ENCODE results near the gene GJA1.
"Not testable (repeated sequence)": the region's sequence is repeated elsewhere in the genome, so short reads cannot be mapped to it uniquely, and the experiment has no call there.

Gene GJA1

GRCh38 chr6:121435444-121436069 lies at the start of gene GJA1:
TSS of gene GJA1 (plus strand) at chr6:121435646. CDS start at chr6:121446848, 11,202 bp downstream.
- peak; percentile 51 for DNase-seq (ENCODE audit: low spot score)

GRCh38 chr6:121386551-121386950 lies 48.9 kb upstream of the GJA1 start:
- DNase-seq (ENCODE audit: low spot score) = not testable (repeated sequence)

GRCh38 chr6:121389419-121389818 lies 46.0 kb upstream of the GJA1 start:
- no peak for DNase-seq (ENCODE audit: low spot score)

GRCh38 chr6:121393731-121394505 lies 41.5 kb upstream of the GJA1 start:
- no peak for DNase-seq (ENCODE audit: low spot score)

- DNase-seq (ENCODE audit: low spot score) = no peak
Measured at GRCh38 chr6:121395736-121396135, 39.7 kb upstream of the GJA1 start.

DNA sequence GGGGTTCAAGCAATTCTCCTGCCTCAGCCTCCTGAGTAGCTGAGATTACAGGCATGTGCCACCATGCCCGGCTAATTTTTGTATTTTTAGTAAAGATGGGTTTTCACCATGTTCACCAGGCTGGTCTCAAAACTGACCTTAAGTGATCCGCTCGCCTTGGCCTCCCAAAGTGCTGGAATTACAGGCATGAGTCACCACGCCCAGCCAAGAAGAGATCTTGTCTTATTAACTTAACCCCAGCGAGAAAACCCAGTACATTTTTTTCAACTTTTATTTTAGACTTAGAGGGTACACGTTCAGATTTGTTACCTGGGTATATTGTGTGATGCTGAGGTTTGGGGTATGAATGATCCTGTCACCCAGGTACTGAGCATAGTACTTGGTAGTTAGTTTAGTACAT lies 38.3 kb upstream of the GJA1 start:
- DNase-seq (ENCODE audit: low spot score) = not testable (repeated sequence)

DNA sequence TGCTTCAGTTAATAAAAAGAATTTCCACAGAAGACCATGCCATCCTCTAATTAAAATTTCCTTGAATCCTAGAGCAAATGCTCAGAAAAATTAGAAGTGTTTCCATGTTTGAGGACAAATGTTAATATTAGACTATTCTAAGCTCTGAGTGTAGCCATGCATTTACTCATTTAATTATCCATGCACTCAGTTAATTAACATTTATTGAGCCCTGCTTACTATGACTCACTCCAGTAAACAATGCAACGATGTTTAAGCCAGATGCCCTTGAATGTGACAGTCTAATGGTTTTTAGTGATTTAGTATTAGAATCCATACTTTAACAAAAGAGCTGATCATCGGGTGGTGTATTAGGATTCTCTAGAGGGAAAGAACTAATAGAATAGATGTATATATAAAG lies 37.3 kb upstream of the GJA1 start:
- DNase-seq (ENCODE audit: low spot score) = no peak

DNA sequence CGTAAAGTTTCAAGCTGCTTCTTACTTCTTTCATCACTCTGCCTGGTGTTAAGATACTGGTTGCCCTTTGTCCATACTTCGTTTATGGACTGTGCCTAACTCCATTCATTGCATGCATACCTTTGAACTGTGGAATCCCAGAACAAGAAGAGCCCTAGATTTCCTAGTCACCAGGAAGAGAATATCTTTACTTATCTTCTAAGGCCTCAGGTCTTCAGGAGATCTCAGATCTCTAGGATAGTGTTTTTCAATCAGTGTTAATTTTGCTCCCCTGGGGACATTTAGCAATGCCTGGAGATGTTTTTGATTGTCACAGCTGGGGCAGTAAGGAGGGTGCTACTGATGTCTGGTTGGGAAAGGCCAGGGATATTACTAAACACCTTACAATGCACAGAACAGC lies 35.5 kb upstream of the GJA1 start:
- no peak for DNase-seq (ENCODE audit: low spot score)

DNA sequence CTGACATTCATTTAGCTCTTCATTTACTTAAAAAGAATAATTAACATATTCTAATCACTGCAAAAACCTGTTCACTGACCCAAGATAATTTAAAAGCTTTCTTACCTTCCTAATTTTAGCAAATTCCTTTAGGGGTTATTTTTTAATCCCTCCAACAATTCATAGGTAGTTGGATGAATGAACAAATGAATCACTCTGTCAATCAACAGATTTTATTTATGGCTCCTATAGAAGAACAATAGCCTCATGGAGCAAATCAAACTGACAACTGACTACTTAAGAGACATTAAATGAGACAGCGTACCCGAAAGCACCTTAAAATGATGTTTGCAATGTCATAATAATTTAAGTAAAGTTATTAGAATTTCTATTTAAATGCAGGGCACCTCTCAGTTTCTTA lies 31.5 kb upstream of the GJA1 start:
- DNase-seq (ENCODE audit: low spot score) = no peak

DNA sequence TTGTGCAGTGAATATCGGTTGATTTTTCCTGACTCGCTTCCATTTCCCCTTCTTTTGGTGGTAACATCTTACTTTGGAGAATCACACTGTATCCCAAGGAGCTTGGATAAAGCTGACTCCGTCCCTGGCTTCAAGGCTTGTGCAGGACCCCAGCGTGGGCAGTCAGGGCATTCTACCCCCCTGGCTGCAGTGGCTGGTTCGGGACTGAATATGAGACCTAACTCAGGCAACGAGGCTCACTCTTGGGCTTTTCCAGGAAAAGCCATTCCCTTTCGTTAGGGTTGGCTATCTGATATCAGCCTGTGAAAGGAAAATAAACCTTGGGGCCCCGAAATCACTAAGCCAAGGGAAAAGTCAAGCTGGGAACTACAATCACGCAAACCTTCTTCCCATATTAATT lies 30.1 kb upstream of the GJA1 start:
- DNase-seq (ENCODE audit: low spot score) = no peak

- no peak for DNase-seq (ENCODE audit: low spot score)
Measured at GRCh38 chr6:121408321-121408720, 27.1 kb upstream of the GJA1 start.

GRCh38 chr6:121413879-121414278 lies 21.6 kb upstream of the GJA1 start:
- DNase-seq (ENCODE audit: low spot score) = no peak

- DNase-seq (ENCODE audit: low spot score) = no peak
Measured at GRCh38 chr6:121418346-121418745, 17.1 kb upstream of the GJA1 start.

DNA sequence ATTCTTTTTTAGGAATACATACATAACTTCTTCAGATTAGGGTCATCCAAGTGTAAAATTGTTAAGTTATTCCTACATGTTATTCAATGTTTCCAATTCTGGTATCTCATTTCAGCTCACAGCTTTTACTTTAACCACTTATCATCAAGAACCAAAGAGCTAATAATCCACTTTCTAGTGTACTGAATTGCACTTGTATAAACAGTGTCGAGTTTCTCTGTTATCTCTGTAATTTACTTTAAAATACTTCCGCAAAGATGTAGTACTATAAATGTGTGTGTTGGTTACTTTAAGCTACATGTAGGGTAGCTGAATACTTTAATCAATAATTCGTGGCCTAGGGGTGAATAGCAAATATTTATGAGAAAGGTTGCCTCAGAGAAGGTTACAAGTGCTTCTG lies 8.8 kb upstream of the GJA1 start:
- DNase-seq (ENCODE audit: low spot score) = no peak

- DNase-seq (ENCODE audit: low spot score) = no peak
Measured at GRCh38 chr6:121428872-121429756, 6.3 kb upstream of the GJA1 start.

GRCh38 chr6:121430514-121431460 lies 4.7 kb upstream of the GJA1 start:
- DNase-seq (ENCODE audit: low spot score) = no peak

DNA sequence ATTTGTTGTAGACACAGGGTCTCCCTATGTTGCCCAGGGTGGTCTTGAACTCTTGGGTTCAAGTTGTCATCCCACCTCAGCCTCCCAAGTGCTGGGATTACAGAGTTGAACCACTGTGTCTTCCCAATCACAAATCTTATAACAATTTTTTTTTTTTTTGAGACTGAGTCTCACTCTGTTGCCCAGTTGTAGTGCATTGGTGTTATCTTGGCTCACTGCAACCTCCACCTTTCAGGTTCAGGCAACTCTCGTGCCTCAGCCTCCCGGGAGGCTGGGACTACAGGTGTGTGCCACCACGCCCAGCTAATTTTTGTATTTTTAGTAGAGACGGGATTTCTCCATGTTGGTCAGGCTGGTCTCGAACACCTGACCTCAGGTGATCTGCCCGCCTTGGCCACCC lies 3.7 kb upstream of the GJA1 start:
- not testable (repeated sequence) for DNase-seq (ENCODE audit: low spot score)

- peak; percentile 58 for DNase-seq (ENCODE audit: low spot score)
Measured at GRCh38 chr6:121434037-121434770, 1.2 kb upstream of the GJA1 start.

GRCh38 chr6:121436274-121436857 lies 920 bp downstream of the GJA1 start:
- no peak for DNase-seq (ENCODE audit: low spot score)

Measured in ecto neural progenitor cell (in vitro differentiated cells).